ENCODE measurements around the gene ARL15.
"Not testable (repeated sequence)": the region's sequence is repeated elsewhere in the genome, so short reads cannot be mapped to it uniquely, and the experiment has no call there.

The ARL15 gene

GRCh38 chr5:54013556-54014194, 296.7 kb downstream of the ARL15 start:
- peak; percentile 10 for DNase-seq

DNA sequence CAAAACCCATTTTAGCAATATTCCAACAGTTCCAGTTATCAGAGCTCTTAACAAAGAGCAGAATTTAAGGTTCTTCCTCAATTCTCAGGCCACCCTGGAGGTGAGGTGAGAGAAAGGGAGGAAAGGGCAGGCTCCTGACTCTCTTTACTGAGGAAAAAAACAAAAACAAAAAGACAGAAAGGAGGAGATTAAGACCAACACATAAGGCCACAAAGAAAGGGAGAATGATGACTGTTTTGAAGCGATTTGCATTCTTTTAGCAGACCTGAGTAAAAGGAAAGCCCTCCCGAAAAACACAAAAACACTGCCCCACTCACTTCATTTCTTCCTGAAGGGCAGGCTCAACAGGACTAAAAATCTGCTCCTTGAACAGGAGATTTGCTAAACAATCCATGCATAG, 300.5 kb downstream of the ARL15 start:
- no peak for DNase-seq

GRCh38 chr5:54009357-54009756, 301.0 kb downstream of the ARL15 start:
- no peak for DNase-seq

- DNase-seq = no peak
Measured at GRCh38 chr5:54007827-54008777, 302.3 kb downstream of the ARL15 start.

DNA sequence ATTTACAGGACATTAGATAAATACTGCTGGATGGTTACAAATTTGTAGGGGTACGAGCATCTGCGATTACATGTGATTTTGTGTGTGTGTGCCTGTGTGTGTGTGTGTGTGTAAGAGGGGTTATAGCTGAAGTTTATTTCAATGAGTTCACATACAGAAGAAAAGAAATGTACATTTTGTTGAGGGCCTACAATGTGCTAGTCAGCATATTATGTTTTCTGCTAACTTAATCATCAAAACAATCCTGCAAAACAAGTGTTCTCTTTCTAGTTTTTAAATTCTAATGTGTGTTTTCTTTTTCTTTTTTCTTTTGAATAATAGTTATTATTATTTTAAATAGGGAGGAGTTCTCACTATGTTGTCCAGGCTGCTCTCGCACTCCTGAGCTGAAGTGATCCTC, 305.7 kb downstream of the ARL15 start:
- DNase-seq = no peak

DNA sequence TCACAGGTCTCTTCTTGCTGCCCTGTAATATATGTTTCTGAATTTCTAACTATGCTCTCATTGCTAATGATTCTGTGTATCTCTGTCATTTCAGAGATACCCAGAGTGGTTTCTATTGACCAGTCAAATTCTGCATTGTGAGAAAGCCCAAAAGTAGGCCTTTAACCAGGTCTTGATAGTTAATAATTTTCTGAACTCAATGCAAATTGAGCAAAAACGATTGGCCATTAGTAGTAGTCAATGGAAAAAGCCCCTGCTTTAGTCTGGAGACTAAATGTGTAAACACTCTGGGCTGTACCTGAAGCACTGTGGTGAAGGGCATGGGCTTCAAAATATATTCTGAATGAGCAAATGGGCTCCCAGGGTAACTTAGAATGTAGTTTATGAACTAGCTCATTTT, 307.6 kb downstream of the ARL15 start:
- DNase-seq = no peak

- DNase-seq = no peak
Measured at GRCh38 chr5:54001976-54002775, 308.2 kb downstream of the ARL15 start.

- DNase-seq = no peak
Measured at GRCh38 chr5:54000011-54000410, 310.4 kb downstream of the ARL15 start.

DNA sequence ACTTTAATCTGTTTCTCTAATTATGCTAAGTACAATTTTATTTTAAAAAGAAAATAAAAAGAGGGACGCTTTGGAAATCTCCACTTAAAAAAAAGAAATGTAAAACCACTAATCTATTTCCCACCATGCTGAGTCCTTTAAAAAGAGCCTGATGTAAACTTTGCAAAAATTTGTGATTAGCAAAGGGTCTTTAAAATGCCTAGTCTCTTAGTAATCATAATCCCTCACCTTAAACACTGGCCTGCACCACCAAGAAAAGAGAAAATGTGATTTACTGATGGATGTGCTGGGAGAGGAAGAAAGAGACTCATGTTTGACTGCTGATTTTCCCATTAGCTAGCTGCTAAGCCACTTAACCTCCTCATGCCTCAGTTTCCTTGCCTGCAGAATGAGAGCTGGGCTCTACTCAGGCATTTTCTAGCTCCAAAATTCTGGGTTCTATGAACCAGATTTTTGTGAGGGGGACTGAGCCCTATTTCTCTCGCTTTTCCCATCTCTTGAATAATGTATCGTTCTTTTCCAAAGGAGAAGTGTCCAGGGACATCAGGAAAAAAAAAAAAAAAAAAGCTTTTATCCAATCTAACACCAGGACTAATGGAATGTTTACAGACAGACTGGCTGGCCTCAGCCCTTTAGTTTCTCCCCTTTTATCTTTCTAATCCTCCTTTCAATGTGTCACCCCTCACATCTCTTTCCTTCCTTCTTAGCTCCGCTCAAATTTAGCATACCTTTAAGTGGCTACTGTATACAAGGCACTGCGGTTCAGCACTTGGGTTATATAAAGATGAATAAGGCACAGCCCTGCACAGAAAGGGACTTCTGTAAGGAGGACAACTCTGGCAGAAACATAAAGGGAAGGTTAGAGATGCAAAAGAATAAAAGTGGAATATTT, 312.4 kb downstream of the ARL15 start:
- DNase-seq = no peak

- no peak for DNase-seq
Measured at GRCh38 chr5:53996008-53996407, 314.4 kb downstream of the ARL15 start.

- no peak for DNase-seq
Measured at GRCh38 chr5:53994148-53994547, 316.2 kb downstream of the ARL15 start.

- DNase-seq = no peak
Measured at GRCh38 chr5:53991942-53992341, 318.4 kb downstream of the ARL15 start.

DNA sequence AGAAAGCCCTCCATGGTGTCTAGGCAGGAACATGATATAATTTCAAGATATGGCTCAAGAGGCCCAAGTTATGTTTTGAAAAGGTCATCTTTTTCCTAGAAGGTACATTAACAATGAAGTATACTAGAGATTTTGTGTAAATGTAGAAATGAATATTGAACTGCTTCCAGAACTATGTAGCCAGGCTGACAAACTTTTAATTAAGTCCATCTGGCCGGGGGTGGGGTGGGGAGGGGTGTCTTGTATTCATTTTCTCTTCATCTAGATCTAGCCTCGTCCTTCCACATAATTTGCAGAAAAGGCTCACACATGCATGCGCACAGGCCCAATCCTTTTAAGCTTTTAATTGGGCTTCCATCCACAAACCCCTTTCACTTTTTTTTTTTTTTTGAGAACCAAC, 323.3 kb downstream of the ARL15 start:
- no peak for DNase-seq

DNA sequence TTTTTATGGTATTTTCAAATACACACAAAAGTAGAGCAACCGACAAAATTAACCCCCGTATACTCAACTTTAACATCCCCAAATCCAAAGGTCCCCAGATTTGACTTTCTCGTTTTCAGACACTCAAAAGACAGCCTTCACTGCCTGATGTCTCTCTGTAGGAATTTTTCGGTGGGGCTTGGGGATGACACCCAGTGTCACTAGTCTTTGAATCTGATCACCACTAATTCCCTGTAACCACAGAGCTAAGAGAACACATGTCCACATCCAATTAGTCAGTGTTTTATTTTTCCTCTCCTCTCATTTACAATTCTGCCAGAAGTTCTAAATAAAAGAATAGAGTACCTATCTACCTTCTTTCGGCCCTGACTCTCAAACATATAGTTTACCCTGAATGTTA, 324.6 kb downstream of the ARL15 start:
- no peak for DNase-seq

DNA sequence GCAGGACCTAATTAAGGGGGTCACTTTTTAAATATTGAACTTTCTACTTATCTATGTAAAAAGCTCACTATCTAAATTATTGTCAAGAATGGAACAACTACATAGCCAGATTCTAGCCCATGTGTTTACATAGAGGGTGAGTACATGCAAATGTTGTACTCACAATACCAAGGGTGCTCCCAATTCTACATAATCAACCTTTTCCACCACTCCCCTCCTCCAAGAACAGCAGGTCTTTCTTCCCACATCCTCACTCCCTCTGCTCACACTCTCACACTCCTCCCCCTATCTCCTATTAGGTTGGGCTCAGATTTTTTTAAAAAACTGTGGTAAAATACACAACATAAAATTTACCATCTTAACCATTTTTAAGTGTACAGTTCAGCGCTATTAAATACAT, 325.4 kb downstream of the ARL15 start:
- DNase-seq = no peak

- DNase-seq = no peak
Measured at GRCh38 chr5:53983568-53984460, 326.6 kb downstream of the ARL15 start.

GRCh38 chr5:53982319-53982718, 328.1 kb downstream of the ARL15 start:
- not testable (repeated sequence) for DNase-seq

GRCh38 chr5:53980061-53980460, 330.3 kb downstream of the ARL15 start:
- no peak for DNase-seq

DNA sequence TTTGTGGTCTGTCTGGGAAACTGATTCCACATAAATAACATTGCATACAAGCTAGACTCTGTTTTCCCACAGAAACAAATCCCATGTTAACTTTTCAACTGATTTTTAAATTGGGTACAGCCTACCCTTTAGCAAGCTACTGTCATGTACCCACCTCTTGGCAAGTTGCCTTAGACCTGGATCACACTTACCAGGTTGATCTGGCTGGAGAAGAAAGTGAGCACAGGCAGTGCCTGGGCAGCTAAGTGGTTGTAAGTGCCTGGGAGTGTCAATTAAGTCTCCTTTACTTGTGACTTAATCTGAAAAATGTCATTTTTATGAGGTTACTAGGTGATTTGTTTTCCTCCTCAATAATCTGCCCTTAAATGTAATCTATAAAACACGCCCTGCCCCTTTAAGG, 336.4 kb downstream of the ARL15 start:
- no peak for DNase-seq

DNA sequence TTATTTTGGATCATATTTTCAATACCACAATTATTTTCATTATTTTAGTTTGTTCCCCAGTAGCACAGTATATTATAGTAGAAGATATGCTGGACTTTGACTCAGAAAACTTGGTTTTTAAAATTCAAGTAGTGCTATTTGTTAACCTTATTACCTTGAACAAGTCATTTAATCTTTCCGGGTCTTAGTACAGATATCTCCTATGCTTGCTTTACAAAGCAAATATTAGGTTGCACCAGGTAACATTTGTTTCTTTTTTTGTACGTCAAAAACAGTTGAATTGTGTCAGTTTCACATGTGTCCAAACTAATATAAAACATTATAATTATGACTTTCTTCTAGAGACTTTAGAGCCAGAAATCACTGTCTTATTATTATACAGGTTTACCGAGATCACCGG, 338.1 kb downstream of the ARL15 start:
- no peak for DNase-seq

- no peak for DNase-seq
Measured at GRCh38 chr5:53971551-53971950, 338.8 kb downstream of the ARL15 start.
